ENCODE data around the gene RHCE.
"Not testable (repeated sequence)": the region's sequence is repeated elsewhere in the genome, so short reads cannot be mapped to it uniquely, and the experiment has no call there.

The RHCE gene

GRCh38 chr1:25402947-25403803, 17.4 kb downstream of the RHCE start:
- not testable (repeated sequence) for DNase-seq (ENCODE audit: low read depth in 4 of 4, low spot score in 1 of 4)

- not testable (repeated sequence) for DNase-seq (ENCODE audit: low read depth in 4 of 4, low spot score in 1 of 4)
These were observed 22.5 kb downstream of the RHCE start for GRCh38 chr1:25398079-25398478.

- DNase-seq (ENCODE audit: low read depth in 4 of 4, low spot score in 1 of 4), result not testable (repeated sequence)
These were observed 23.1 kb downstream of the RHCE start for GRCh38 chr1:25397549-25397948.

- no peak for DNase-seq (ENCODE audit: low read depth in 4 of 4, low spot score in 1 of 4)
These were observed 27.8 kb downstream of the RHCE start for GRCh38 chr1:25392841-25393240.

GRCh38 chr1:25389721-25390120, 30.9 kb downstream of the RHCE start:
- not testable (repeated sequence) for DNase-seq (ENCODE audit: low read depth in 4 of 4, low spot score in 1 of 4)

GRCh38 chr1:25388691-25389090, 31.9 kb downstream of the RHCE start:
- DNase-seq (ENCODE audit: low read depth in 4 of 4, low spot score in 1 of 4), result not testable (repeated sequence)

GRCh38 chr1:25387096-25387495, 33.5 kb downstream of the RHCE start:
- not testable (repeated sequence) for DNase-seq (ENCODE audit: low read depth in 4 of 4, low spot score in 1 of 4)

- DNase-seq (ENCODE audit: low read depth in 4 of 4, low spot score in 1 of 4), result not testable (repeated sequence)
These were observed 36.8 kb downstream of the RHCE start for GRCh38 chr1:25383875-25384274.

- not testable (repeated sequence) for DNase-seq (ENCODE audit: low read depth in 4 of 4, low spot score in 1 of 4)
These were observed 37.5 kb downstream of the RHCE start for GRCh38 chr1:25383090-25383489.

GRCh38 chr1:25382543-25382942, 38.1 kb downstream of the RHCE start:
- not testable (repeated sequence) for DNase-seq (ENCODE audit: low read depth in 4 of 4, low spot score in 1 of 4)

GRCh38 chr1:25378367-25378766, 42.3 kb downstream of the RHCE start:
- DNase-seq (ENCODE audit: low read depth in 4 of 4, low spot score in 1 of 4), result not testable (repeated sequence)

- not testable (repeated sequence) for DNase-seq (ENCODE audit: low read depth in 4 of 4, low spot score in 1 of 4)
These were observed 48.9 kb downstream of the RHCE start for GRCh38 chr1:25371757-25372156.

GRCh38 chr1:25369691-25370271, 50.8 kb downstream of the RHCE start:
- DNase-seq (ENCODE audit: low read depth in 4 of 4, low spot score in 1 of 4), result not testable (repeated sequence)

GRCh38 chr1:25369241-25369640, 51.4 kb downstream of the RHCE start:
- no peak for DNase-seq (ENCODE audit: low read depth in 4 of 4, low spot score in 1 of 4)

- not testable (repeated sequence) for DNase-seq (ENCODE audit: low read depth in 4 of 4, low spot score in 1 of 4)
These were observed 57.7 kb downstream of the RHCE start for GRCh38 chr1:25362634-25363559.

- DNase-seq (ENCODE audit: low read depth in 4 of 4, low spot score in 1 of 4), result no peak
These were observed 58.7 kb downstream of the RHCE start for GRCh38 chr1:25361901-25362300.

- DNase-seq (ENCODE audit: low read depth in 4 of 4, low spot score in 1 of 4), result no peak
These were observed 59.7 kb downstream of the RHCE start for GRCh38 chr1:25360596-25361581.

GRCh38 chr1:25356848-25357247, 63.8 kb downstream of the RHCE start:
- no peak for DNase-seq (ENCODE audit: low read depth in 4 of 4, low spot score in 1 of 4)

- DNase-seq (ENCODE audit: low read depth in 4 of 4, low spot score in 1 of 4), result no peak
These were observed 64.2 kb downstream of the RHCE start for GRCh38 chr1:25356441-25356840.

- DNase-seq (ENCODE audit: low read depth in 4 of 4, low spot score in 1 of 4), result no peak
These were observed 64.7 kb downstream of the RHCE start for GRCh38 chr1:25355841-25356395.
